PC-3 (cell line): Measurements from ENCODE around the gene HOXB7. TPM values are rescaled to one million over a fixed set of nuclear protein-coding genes. Genes with fewer than 3 reads are reported as not detected.

ENCODE experiments used
- ATAC-seq: fragments of 200-7000 bp; cut with Tn5 transposase; 2 replicates; pipeline ENCODE4 v1.9.1; 2020; ENCODE audit warnings: mild to moderate bottlenecking, moderate library complexity
- BruUV-seq: library from RNA; stranded (reverse); fragments of 400-500 nt; replicated peaks from 2 replicates; lab custom pipeline; 2021; lab: Mats Ljungman, UMichigan
- CTCF ChIA-PET: fragments of 300-600 bp; sonication (Branson Sonifier 250); formaldehyde crosslinking; loops from one replicate; lab custom pipeline; 2022; ENCODE audit warnings: antibody characterized with exemption; lab: Charles Lee
- POLR2A ChIA-PET: fragments of 300-600 bp; sonication (Branson Sonifier 250); formaldehyde crosslinking; loops from one replicate; lab custom pipeline; 2022; ENCODE audit warnings: antibody characterized with exemption; ENCODE audit not compliant: unreplicated experiment; lab: Charles Lee
- DNase-seq: peaks from one replicate; pipeline ENCODE4 v3.0.0-alpha.2; 2015
- H2AFZ ChIP-seq: fragments of 300-600 bp; sonication (generic); 2 replicates; pipeline ENCODE4 v1.6.0; 2016; ENCODE audit warnings: antibody characterized with exemption, low read length
- H3F3A ChIP-seq: fragments of 300-600 bp; sonication (generic); one replicate; pipeline ENCODE4 v1.6.0; 2017; ENCODE audit warnings: antibody characterized with exemption, low read length, control low read depth, mild to moderate bottlenecking; ENCODE audit not compliant: unreplicated experiment
- H3K27ac ChIP-seq: fragments of 300-600 bp; sonication (generic); 2 replicates; pipeline ENCODE4 v1.5.1; 2016; ENCODE audit warnings: mild to moderate bottlenecking, low read length
- H3K27me3 ChIP-seq: fragments of 300-600 bp; sonication (generic); 2 replicates; pipeline ENCODE4 v1.6.1; 2016; ENCODE audit warnings: low read length, mixed read lengths
- H3K36me3 ChIP-seq: fragments of 300-600 bp; sonication (generic); 2 replicates; pipeline ENCODE4 v1.6.1; 2016; ENCODE audit warnings: low read depth, mixed run types, low read length, mixed read lengths
- H3K4me1 ChIP-seq: fragments of 300-600 bp; sonication (generic); 2 replicates; pipeline ENCODE4 v1.5.1; 2016; ENCODE audit warnings: low read length; ENCODE audit not compliant: insufficient read depth
- H3K4me2 ChIP-seq: fragments of 300-600 bp; sonication (generic); 2 replicates; pipeline ENCODE4 v1.6.0; 2016; ENCODE audit warnings: low read length
- H3K4me3 ChIP-seq: fragments of 300-600 bp; sonication (generic); 2 replicates; pipeline ENCODE4 v1.5.1; 2016; ENCODE audit warnings: mild to moderate bottlenecking, low read length, mixed read lengths
- H3K79me2 ChIP-seq: fragments of 300-600 bp; sonication (generic); 2 replicates; pipeline ENCODE4 v1.6.1; 2017; ENCODE audit warnings: low read length, mixed read lengths
- H3K9ac ChIP-seq: fragments of 300-600 bp; sonication (generic); 2 replicates; pipeline ENCODE4 v1.6.0; 2016; ENCODE audit warnings: mild to moderate bottlenecking, low read length
- H3K9me2 ChIP-seq: fragments of 300-600 bp; sonication (generic); replicated peaks from 2 replicates; pipeline ENCODE4 v1.6.1; 2016; ENCODE audit warnings: mixed run types, low read length, mixed read lengths
- H3K9me3 ChIP-seq: fragments of 300-600 bp; sonication (generic); 2 replicates; pipeline ENCODE4 v1.6.1; 2016; ENCODE audit warnings: low read length, mixed read lengths
- H4K20me1 ChIP-seq: fragments of 300-600 bp; sonication (generic); 2 replicates; pipeline ENCODE4 v1.6.1; 2016; ENCODE audit warnings: low read length, mixed read lengths
- CTCF ChIP-seq: fragments of 300-600 bp; sonication (generic); conservative IDR thresholded peaks from 2 replicates; pipeline ENCODE4 v1.5.1; 2017; ENCODE audit warnings: antibody characterized with exemption, low read depth, mild to moderate bottlenecking, low read length
- EZH2 ChIP-seq: fragments of 300-600 bp; sonication (generic); IDR thresholded peaks from one replicate; pipeline ENCODE4 v1.6.1; 2017; ENCODE audit warnings: antibody characterized with exemption, mild to moderate bottlenecking, low read length; ENCODE audit not compliant: unreplicated experiment
- EZH2phosphoT487 ChIP-seq: fragments of 300-600 bp; sonication (generic); IDR thresholded peaks from 2 replicates; pipeline ENCODE4 v1.6.1; 2018; ENCODE audit warnings: mild to moderate bottlenecking, antibody characterized with exemption, low read length, borderline replicate concordance
- intact Hi-C: fragments of 100-400 bp; cut with micrococcal nuclease; formaldehyde crosslinking; loops from 2 replicates; pipeline ENCODE4 v1.9.0; 2023
- total RNA-seq: library from RNA; depleted of rRNA; stranded (reverse); fragments of >200 nt; gene quantifications from 2 replicates; pipeline ENCODE4 v1.2.3, GENCODE V29; 2014

The HOXB7 gene
- total RNA-seq, 1 experiment from 2014 or later, result not detected

GRCh38 chr17:48649741-48650140, 38.9 kb upstream of the HOXB7 start:
- H2AFZ ChIP-seq, result no peak overlapping the region
- no peaks in the 10 kb centered on the region for H3K4me1 ChIP-seq
- ATAC-seq (no peak), DNase-seq (no peak)
- H3K9me3 ChIP-seq, result no peaks in the 10 kb centered on the region
- H3K9me2 ChIP-seq, result no peaks in the 10 kb centered on the region
- H3F3A ChIP-seq, result no peaks in the 10 kb centered on the region
- no peak overlapping the region for H3K4me2 ChIP-seq
- no peak overlapping the region for H3K4me3 ChIP-seq
- intact Hi-C loops, result no loop called here
- CTCF ChIA-PET, result interaction anchor here (0.7 to 1.2 kb wide), 3 partner anchors 10 to 313 kb away, joined by 3 to 9 read pairs (median 4); no protein-coding TSS in a partner anchor
- TF ChIP-seq EZH2phosphoT487, result no peak
- no peak for TF ChIP-seq CTCF
- no peak for TF ChIP-seq EZH2
- no peak overlapping the region for H3K9ac ChIP-seq
- BruUV-seq, result no TSS peak
- no peaks in the 10 kb centered on the region for H3K36me3 ChIP-seq
- POLR2A ChIA-PET, result no interaction called here
- H4K20me1 ChIP-seq, result no peaks in the 10 kb centered on the region
- H3K79me2 ChIP-seq, result no peaks in the 10 kb centered on the region
- H3K27me3 ChIP-seq, result no peaks in the 10 kb centered on the region
- H3K27ac ChIP-seq, result no peak overlapping the region

GRCh38 chr17:48647963-48648245, 37.1 kb upstream of the HOXB7 start:
- Histone ChIP-seq H4K20me1 (no peaks in the 10 kb centered on the region), H3K4me3 (peak overlapping the region; percentile 65; the same call in 1 of the 2 replicates), H3K9me3 (no peaks in the 10 kb centered on the region), H3K9me2 (no peaks in the 10 kb centered on the region), H3K9ac (no peak overlapping the region), H3K4me2 (peak overlapping the region; percentile 79), H3K27me3 (no peaks in the 10 kb centered on the region), H3K4me1 (no peaks in the 10 kb centered on the region), H3F3A (no peaks in the 10 kb centered on the region), H2AFZ (peak overlapping the region; percentile 97), H3K79me2 (no peaks in the 10 kb centered on the region), H3K36me3 (no peaks in the 10 kb centered on the region), H3K27ac (no peak overlapping the region)
- ChIA-PET CTCF (interaction anchor here (0.6 kb wide), 1 partner anchor 375 kb away, joined by 4 read pairs; no protein-coding TSS in a partner anchor), POLR2A (no interaction called here)
- no peak for ATAC-seq
- BruUV-seq, result no TSS peak
- no peak for DNase-seq
- intact Hi-C loops, result no loop called here
- TF ChIP-seq EZH2 (no peak), CTCF (no peak), EZH2phosphoT487 (no peak)

- Histone ChIP-seq H3K9ac (no peak overlapping the region), H3F3A (no peaks in the 10 kb centered on the region), H2AFZ (peak overlapping the region; percentile 97), H3K9me3 (no peaks in the 10 kb centered on the region), H3K27me3 (no peaks in the 10 kb centered on the region), H3K27ac (no peak overlapping the region), H3K36me3 (no peaks in the 10 kb centered on the region), H3K9me2 (no peaks in the 10 kb centered on the region), H3K4me1 (no peaks in the 10 kb centered on the region), H4K20me1 (no peaks in the 10 kb centered on the region), H3K79me2 (no peaks in the 10 kb centered on the region), H3K4me2 (peak overlapping the region; percentile 79), H3K4me3 (peak overlapping the region; percentile 65)
- intact Hi-C loops, result no loop called here
- no peak for DNase-seq
- POLR2A ChIA-PET, result no interaction called here
- no peak for TF ChIP-seq EZH2phosphoT487
- BruUV-seq, result no TSS peak
- ATAC-seq, result peak; percentile 74
- CTCF ChIA-PET, result no interaction called here
Observed at GRCh38 chr17:48647103-48647962, 36.5 kb upstream of the HOXB7 start.
